Measurements from ENCODE around the gene STPG1. TPM values are rescaled to one million over a fixed set of nuclear protein-coding genes. Genes with fewer than 3 reads are reported as not detected.

The STPG1 gene
- total RNA-seq, 4 donors from 2014 or later: 1.0 to 11.5 (median 4.0) TPM

DNA sequence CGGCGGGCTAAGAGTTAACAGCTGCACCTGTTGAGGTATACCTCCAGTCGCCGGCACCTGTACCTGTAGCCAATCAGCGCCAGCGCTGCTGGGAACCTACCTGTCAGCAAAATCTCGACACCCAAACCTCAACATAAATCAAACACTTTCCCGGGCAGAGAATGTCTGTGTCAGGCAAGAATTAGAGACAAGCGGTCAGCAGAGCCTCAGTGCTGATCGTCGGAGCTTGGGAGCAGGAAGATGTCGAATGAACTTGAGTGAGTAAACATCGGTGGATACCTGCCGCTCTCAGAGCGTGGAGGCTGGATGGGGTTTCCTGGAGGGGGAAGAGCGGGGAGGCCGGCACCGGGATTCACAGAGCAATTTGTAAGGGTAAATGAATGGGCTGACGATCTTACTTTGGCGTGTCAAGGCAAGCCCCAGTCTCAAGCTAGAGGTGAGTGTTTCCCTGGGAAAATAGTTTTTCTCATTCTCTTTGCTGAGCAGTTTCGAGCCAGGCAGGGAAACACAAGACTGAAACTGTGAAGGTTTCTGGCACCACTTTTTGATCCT lies 94.2 kb downstream of the STPG1 start, which contains the start of gene GRHL3:
GRHL3 (plus strand) TSS at position 46 of the 552 bp plus-strand sequence; CDS start at position 241, 195 bp downstream.
- no peaks in the 10 kb centered on the region for H3K27me3 ChIP-seq
- H3K9me3 ChIP-seq: no peaks in the 10 kb centered on the region
- H3K36me3 ChIP-seq: no peaks in the 10 kb centered on the region
- H3K27ac ChIP-seq: no peak within 1 kb of the TSS
- peaks cover 0 to 6% of the 10 kb centered on the region in 2 donors for H3K4me1 ChIP-seq
- intact Hi-C loops (cut with DNase I; ENCODE audit: low total_unique reads): no loop called here
- TF ChIP-seq, protein P1, sequence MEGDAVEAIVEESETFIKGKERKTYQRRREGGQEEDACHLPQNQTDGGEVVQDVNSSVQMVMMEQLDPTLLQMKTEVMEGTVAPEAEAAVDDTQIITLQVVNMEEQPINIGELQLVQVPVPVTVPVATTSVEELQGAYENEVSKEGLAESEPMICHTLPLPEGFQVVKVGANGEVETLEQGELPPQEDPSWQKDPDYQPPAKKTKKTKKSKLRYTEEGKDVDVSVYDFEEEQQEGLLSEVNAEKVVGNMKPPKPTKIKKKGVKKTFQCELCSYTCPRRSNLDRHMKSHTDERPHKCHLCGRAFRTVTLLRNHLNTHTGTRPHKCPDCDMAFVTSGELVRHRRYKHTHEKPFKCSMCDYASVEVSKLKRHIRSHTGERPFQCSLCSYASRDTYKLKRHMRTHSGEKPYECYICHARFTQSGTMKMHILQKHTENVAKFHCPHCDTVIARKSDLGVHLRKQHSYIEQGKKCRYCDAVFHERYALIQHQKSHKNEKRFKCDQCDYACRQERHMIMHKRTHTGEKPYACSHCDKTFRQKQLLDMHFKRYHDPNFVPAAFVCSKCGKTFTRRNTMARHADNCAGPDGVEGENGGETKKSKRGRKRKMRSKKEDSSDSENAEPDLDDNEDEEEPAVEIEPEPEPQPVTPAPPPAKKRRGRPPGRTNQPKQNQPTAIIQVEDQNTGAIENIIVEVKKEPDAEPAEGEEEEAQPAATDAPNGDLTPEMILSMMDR (IDR thresholded peaks at IDR 0.05): no peak
- no peak for TF ChIP-seq POLR2A (IDR thresholded peaks at IDR 0.05)
- no peak within 1 kb of the TSS for H3K4me3 ChIP-seq
- no peak for DNase-seq

DNA sequence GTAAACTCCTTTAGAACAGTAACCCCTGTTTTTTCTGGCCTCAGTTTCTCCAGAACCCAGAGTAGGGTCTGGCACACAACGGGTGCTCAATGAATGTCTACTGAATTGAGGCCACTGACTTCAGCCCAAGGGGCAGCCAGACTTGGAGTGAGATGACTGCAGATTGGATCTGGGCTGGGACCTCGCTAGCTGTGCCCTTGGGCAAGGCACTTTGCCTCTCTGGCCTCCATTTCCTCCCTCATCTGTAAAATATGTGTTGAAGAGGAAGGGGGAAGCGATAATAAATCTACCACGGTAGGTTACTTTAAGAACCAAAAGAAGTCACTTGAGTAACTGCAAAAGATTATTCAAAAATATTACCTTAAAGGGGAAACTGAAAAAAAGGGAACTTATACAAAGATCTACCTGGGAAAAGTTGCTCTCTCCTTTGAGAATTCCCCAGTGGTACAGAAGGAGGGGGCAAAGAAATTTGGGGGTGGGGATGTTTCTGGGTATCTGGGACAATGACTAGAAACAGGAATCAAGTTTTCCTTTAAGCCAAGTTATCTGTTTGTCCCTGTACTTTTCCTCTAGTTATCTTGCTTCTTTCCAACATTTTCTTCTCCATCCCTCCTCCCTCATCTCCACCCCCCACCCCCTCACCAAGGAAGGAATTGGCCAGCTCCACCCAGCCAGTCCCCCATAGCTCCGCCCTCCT lies 94.8 kb downstream of the STPG1 start:
- intact Hi-C loops (cut with DNase I; ENCODE audit: low total_unique reads): no loop called here
- no peaks in the 10 kb centered on the region for H3K9me3 ChIP-seq
- no peaks in the 10 kb centered on the region for H3K27me3 ChIP-seq
- no peak overlapping the region for H3K27ac ChIP-seq
- no peak for DNase-seq
- no peaks in the 10 kb centered on the region for H3K36me3 ChIP-seq
- H3K4me3 ChIP-seq: no peak overlapping the region
- TF ChIP-seq, protein P1 (IDR thresholded peaks at IDR 0.05): no peak
- TF ChIP-seq POLR2A (IDR thresholded peaks at IDR 0.05): no peak
- peaks cover 0 to 6% of the 10 kb centered on the region in 2 donors for H3K4me1 ChIP-seq

DNA sequence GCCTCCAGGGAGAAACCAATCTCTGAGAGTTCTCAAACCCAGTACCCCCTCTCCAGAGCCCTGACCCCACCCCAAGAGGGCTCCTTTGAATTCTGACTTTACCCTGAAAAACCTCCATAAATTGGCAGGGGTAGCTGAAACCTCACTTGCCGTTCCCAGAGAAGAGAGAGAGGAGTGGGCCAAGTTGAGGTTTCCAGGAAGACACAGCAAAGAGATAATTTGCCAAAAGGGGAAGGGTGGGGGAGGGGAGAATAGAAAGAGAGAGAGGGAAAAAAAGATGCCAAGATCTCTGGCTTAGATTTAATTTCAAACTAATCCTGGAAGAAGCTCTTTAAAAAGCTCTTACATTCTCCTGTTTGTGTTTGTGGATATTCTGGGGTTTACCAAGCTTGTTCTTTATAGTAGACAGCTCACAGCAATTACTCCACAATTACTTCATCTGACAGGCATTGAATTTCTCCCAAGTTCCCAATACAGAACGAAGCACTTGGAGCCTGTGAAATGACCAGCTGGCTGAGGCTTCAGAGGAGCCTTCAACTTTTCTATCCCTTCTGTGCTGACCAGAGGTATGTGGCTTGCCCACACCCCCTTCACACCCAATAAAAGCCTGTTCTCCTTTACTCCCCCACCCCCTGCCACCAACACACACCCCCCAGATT lies 95.5 kb downstream of the STPG1 start:
- intact Hi-C loops (cut with DNase I; ENCODE audit: low total_unique reads): no loop called here
- Histone ChIP-seq H3K27ac (no peak overlapping the region), H3K4me1 (peaks cover 0 to 6% of the 10 kb centered on the region in 2 donors), H3K36me3 (no peaks in the 10 kb centered on the region), H3K9me3 (no peaks in the 10 kb centered on the region), H3K4me3 (no peak overlapping the region), H3K27me3 (no peaks in the 10 kb centered on the region)
- no peak for DNase-seq
- TF ChIP-seq, protein P1 (IDR thresholded peaks at IDR 0.05): no peak
- TF ChIP-seq POLR2A (IDR thresholded peaks at IDR 0.05): no peak

DNA sequence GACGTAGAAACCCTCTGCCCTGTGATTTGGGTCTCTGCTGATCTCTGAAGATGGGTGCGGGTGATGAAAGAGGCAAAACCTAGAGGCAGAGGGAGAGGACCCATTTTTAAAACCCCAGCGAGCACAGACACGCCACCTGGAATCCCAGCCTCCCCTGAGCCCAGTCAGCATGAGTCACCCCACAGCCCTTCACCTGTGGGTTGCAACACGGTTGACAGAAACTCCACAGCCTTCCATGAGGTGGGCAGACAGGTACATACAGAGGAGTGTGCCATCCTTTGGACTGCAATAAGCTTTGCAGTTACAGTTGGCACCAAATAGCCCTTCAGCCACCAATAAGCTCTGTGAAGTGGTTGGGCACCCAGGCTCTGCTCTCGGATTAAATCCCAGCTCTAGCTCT lies 96.5 kb downstream of the STPG1 start:
- TF ChIP-seq, protein P1 (IDR thresholded peaks at IDR 0.05): no peak
- TF ChIP-seq POLR2A (IDR thresholded peaks at IDR 0.05): no peak
- Histone ChIP-seq H3K9me3 (no peaks in the 10 kb centered on the region), H3K27me3 (no peaks in the 10 kb centered on the region), H3K36me3 (no peaks in the 10 kb centered on the region), H3K27ac (no peak overlapping the region), H3K4me3 (no peak overlapping the region), H3K4me1 (peaks cover 0 to 6% of the 10 kb centered on the region in 2 donors)
- intact Hi-C loops (cut with DNase I; ENCODE audit: low total_unique reads): no loop called here
- no peak for DNase-seq

DNA sequence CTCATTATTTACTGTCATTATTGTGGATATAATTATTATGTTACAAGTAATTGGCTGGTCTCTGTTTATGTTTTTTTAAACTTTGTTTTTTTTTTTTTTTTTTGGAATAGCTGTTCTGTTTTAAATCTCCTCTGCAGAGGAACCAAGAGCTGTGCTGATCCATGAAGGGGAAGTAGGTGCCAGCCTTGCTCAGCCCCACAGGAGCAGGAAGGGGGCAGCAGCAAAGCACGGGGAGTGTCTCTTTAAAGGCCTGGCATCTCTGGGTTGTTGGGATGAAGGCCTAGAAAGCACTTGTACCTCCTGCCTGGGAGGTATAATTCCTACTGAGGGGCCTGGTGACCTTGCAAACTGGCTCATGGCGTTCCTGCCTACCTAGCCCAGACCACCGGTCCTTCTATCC lies 96.9 kb downstream of the STPG1 start:
- no peaks in the 10 kb centered on the region for H3K27me3 ChIP-seq
- no peak for TF ChIP-seq POLR2A (IDR thresholded peaks at IDR 0.05)
- TF ChIP-seq, protein P1 (IDR thresholded peaks at IDR 0.05): no peak
- no peak overlapping the region for H3K27ac ChIP-seq
- DNase-seq: no peak
- H3K36me3 ChIP-seq: no peaks in the 10 kb centered on the region
- H3K9me3 ChIP-seq: no peaks in the 10 kb centered on the region
- H3K4me3 ChIP-seq: no peak overlapping the region
- peaks cover 0 to 6% of the 10 kb centered on the region in 2 donors for H3K4me1 ChIP-seq
- intact Hi-C loops (cut with DNase I; ENCODE audit: low total_unique reads): no loop called here
